Measurements from ENCODE around the gene FURIN.

The FURIN gene

GRCh38 chr15:90857883-90858443 lies 10.4 kb upstream of the FURIN start:
- no CpG with 5 or more reads among the region's 8 CpGs for whole genome bisulfite sequencing (ENCODE audit: extremely low coverage, insufficient coverage, low lambda C conversion rate)

GRCh38 chr15:90859234-90860131 lies 8.9 kb upstream of the FURIN start:
- H3K4me1 ChIP-seq (ENCODE audit: control insufficient read depth, low read depth, low read length), result peaks cover 3% of the 10 kb centered on the region
- peak; percentile 74 for DNase-seq
- no peaks in the 10 kb centered on the region for H3K79me1 ChIP-seq (ENCODE audit: low read length)
- no peak overlapping the region for H4K5ac ChIP-seq (ENCODE audit: low read length)
- peak overlapping the region; percentile 57 for H3K4ac ChIP-seq (ENCODE audit: low read depth, low read length)
- no peak overlapping the region for H4K8ac ChIP-seq (ENCODE audit: low read depth, low read length)
- H3K27me3 ChIP-seq (ENCODE audit: insufficient read depth, low read length, poor library complexity), result no peaks in the 10 kb centered on the region
- no peak overlapping the region for H2BK120ac ChIP-seq (ENCODE audit: low read depth, low read length)
- H2BK5ac ChIP-seq (ENCODE audit: low read length), result peak overlapping the region; percentile 33
- H2AK5ac ChIP-seq (ENCODE audit: low read length), result no peak overlapping the region
- peak overlapping the region; percentile 0 for H3K27ac ChIP-seq (ENCODE audit: low read depth, low read length)
- no peak overlapping the region for H3K9ac ChIP-seq (ENCODE audit: low read length)
- H3K79me2 ChIP-seq (ENCODE audit: control insufficient read depth, insufficient read depth, low read length), result no peaks in the 10 kb centered on the region
- peak overlapping the region; percentile 49 for H3K56ac ChIP-seq (ENCODE audit: low read length)
- H3K4me3 ChIP-seq (ENCODE audit: low read length), result no peak overlapping the region
- H3K36me3 ChIP-seq (ENCODE audit: control insufficient read depth, insufficient read depth, low read length), result no peaks in the 10 kb centered on the region
- WGBS (ENCODE audit: extremely low coverage, insufficient coverage, low lambda C conversion rate), result no CpG with 5 or more reads among the region's 10 CpGs
- no peak overlapping the region for H3K4me2 ChIP-seq (ENCODE audit: low read length)
- H3K18ac ChIP-seq (ENCODE audit: low read length), result no peak overlapping the region
- no peak overlapping the region for H3K23ac ChIP-seq (ENCODE audit: low read length)
- no peak overlapping the region for H2BK15ac ChIP-seq (replicated peaks; ENCODE audit: low read depth)

More at GRCh38 chr15:90857883-90858443, 10.4 kb upstream of the FURIN start:
- H4K8ac ChIP-seq (ENCODE audit: low read depth, low read length), result no peak overlapping the region
- no peak overlapping the region for H3K9ac ChIP-seq (ENCODE audit: low read length)
- no peak overlapping the region for H3K27ac ChIP-seq (ENCODE audit: low read depth, low read length)
- H2BK120ac ChIP-seq (ENCODE audit: low read depth, low read length), result no peak overlapping the region
- H3K4ac ChIP-seq (ENCODE audit: low read depth, low read length), result no peak overlapping the region
- no peak overlapping the region for H3K56ac ChIP-seq (ENCODE audit: low read length)
- no peaks in the 10 kb centered on the region for H3K27me3 ChIP-seq (ENCODE audit: insufficient read depth, low read length, poor library complexity)
- no peak overlapping the region for H3K4me2 ChIP-seq (ENCODE audit: low read length)
- H2AK5ac ChIP-seq (ENCODE audit: low read length), result peak overlapping the region; percentile 62
- DNase-seq, result no peak
- no peak overlapping the region for H3K4me3 ChIP-seq (ENCODE audit: low read length)
- no peak overlapping the region for H4K5ac ChIP-seq (ENCODE audit: low read length)
- H2BK5ac ChIP-seq (ENCODE audit: low read length), result no peak overlapping the region
- no peaks in the 10 kb centered on the region for H3K79me1 ChIP-seq (ENCODE audit: low read length)
- peaks cover 3% of the 10 kb centered on the region for H3K4me1 ChIP-seq (ENCODE audit: control insufficient read depth, low read depth, low read length)
- H2BK15ac ChIP-seq (replicated peaks; ENCODE audit: low read depth), result no peak overlapping the region
- H3K79me2 ChIP-seq (ENCODE audit: control insufficient read depth, insufficient read depth, low read length), result no peaks in the 10 kb centered on the region
- no peaks in the 10 kb centered on the region for H3K36me3 ChIP-seq (ENCODE audit: control insufficient read depth, insufficient read depth, low read length)
- H3K23ac ChIP-seq (ENCODE audit: low read length), result no peak overlapping the region
- H3K18ac ChIP-seq (ENCODE audit: low read length), result no peak overlapping the region

GRCh38 chr15:90860450-90860849 lies 7.9 kb upstream of the FURIN start:
- Histone ChIP-seq H4K5ac (ENCODE audit: low read length) (no peak overlapping the region), H3K4me1 (ENCODE audit: control insufficient read depth, low read depth, low read length) (peaks cover 3% of the 10 kb centered on the region), H3K4me3 (ENCODE audit: low read length) (no peak overlapping the region), H4K8ac (ENCODE audit: low read depth, low read length) (no peak overlapping the region), H3K27me3 (ENCODE audit: insufficient read depth, low read length, poor library complexity) (no peaks in the 10 kb centered on the region), H2BK120ac (ENCODE audit: low read depth, low read length) (no peak overlapping the region), H3K23ac (ENCODE audit: low read length) (no peak overlapping the region), H3K79me2 (ENCODE audit: control insufficient read depth, insufficient read depth, low read length) (no peaks in the 10 kb centered on the region), H3K4ac (ENCODE audit: low read depth, low read length) (no peak overlapping the region), H3K4me2 (ENCODE audit: low read length) (no peak overlapping the region), H3K27ac (ENCODE audit: low read depth, low read length) (no peak overlapping the region), H3K36me3 (ENCODE audit: control insufficient read depth, insufficient read depth, low read length) (no peaks in the 10 kb centered on the region), H3K18ac (ENCODE audit: low read length) (peak overlapping the region; percentile 46), H2BK5ac (ENCODE audit: low read length) (no peak overlapping the region), H3K79me1 (ENCODE audit: low read length) (no peaks in the 10 kb centered on the region), H3K56ac (ENCODE audit: low read length) (peak overlapping the region; percentile 30), H3K9ac (ENCODE audit: low read length) (no peak overlapping the region), H2BK15ac (replicated peaks; ENCODE audit: low read depth) (no peak overlapping the region), H2AK5ac (ENCODE audit: low read length) (peak overlapping the region; percentile 93)
- DNase-seq, result no peak
- WGBS (ENCODE audit: extremely low coverage, insufficient coverage, low lambda C conversion rate), result no CpG with 5 or more reads among the region's 7 CpGs

GRCh38 chr15:90860942-90861675 lies 7.3 kb upstream of the FURIN start:
- Histone ChIP-seq H3K27me3 (ENCODE audit: insufficient read depth, low read length, poor library complexity) (no peaks in the 10 kb centered on the region), H4K5ac (ENCODE audit: low read length) (no peak overlapping the region), H3K4ac (ENCODE audit: low read depth, low read length) (no peak overlapping the region), H3K4me1 (ENCODE audit: control insufficient read depth, low read depth, low read length) (peaks cover 3% of the 10 kb centered on the region), H3K18ac (ENCODE audit: low read length) (no peak overlapping the region), H3K36me3 (ENCODE audit: control insufficient read depth, insufficient read depth, low read length) (no peaks in the 10 kb centered on the region), H3K56ac (ENCODE audit: low read length) (peak overlapping the region; percentile 49), H3K79me2 (ENCODE audit: control insufficient read depth, insufficient read depth, low read length) (no peaks in the 10 kb centered on the region), H2AK5ac (ENCODE audit: low read length) (peak overlapping the region; percentile 93), H3K9ac (ENCODE audit: low read length) (no peak overlapping the region), H2BK120ac (ENCODE audit: low read depth, low read length) (no peak overlapping the region), H3K79me1 (ENCODE audit: low read length) (no peaks in the 10 kb centered on the region), H2BK15ac (replicated peaks; ENCODE audit: low read depth) (no peak overlapping the region), H3K4me3 (ENCODE audit: low read length) (no peak overlapping the region), H4K8ac (ENCODE audit: low read depth, low read length) (no peak overlapping the region), H3K4me2 (ENCODE audit: low read length) (no peak overlapping the region), H3K23ac (ENCODE audit: low read length) (no peak overlapping the region), H3K27ac (ENCODE audit: low read depth, low read length) (no peak overlapping the region), H2BK5ac (ENCODE audit: low read length) (peak overlapping the region; percentile 30)
- WGBS (ENCODE audit: extremely low coverage, insufficient coverage, low lambda C conversion rate), result no CpG with 5 or more reads among the region's 14 CpGs
- no peak for DNase-seq

- H3K56ac ChIP-seq (ENCODE audit: low read length), result no peak overlapping the region
- H4K5ac ChIP-seq (ENCODE audit: low read length), result no peak overlapping the region
- DNase-seq, result no peak
- no peaks in the 10 kb centered on the region for H3K27me3 ChIP-seq (ENCODE audit: insufficient read depth, low read length, poor library complexity)
- H3K18ac ChIP-seq (ENCODE audit: low read length), result no peak overlapping the region
- no peak overlapping the region for H3K4me2 ChIP-seq (ENCODE audit: low read length)
- H3K4ac ChIP-seq (ENCODE audit: low read depth, low read length), result no peak overlapping the region
- H2BK120ac ChIP-seq (ENCODE audit: low read depth, low read length), result no peak overlapping the region
- no peak overlapping the region for H2AK5ac ChIP-seq (ENCODE audit: low read length)
- no peak overlapping the region for H3K23ac ChIP-seq (ENCODE audit: low read length)
- H3K79me1 ChIP-seq (ENCODE audit: low read length), result no peaks in the 10 kb centered on the region
- no peak overlapping the region for H2BK5ac ChIP-seq (ENCODE audit: low read length)
- no peak overlapping the region for H3K27ac ChIP-seq (ENCODE audit: low read depth, low read length)
- H3K4me1 ChIP-seq (ENCODE audit: control insufficient read depth, low read depth, low read length), result peaks cover 3% of the 10 kb centered on the region
- H3K4me3 ChIP-seq (ENCODE audit: low read length), result no peak overlapping the region
- H3K36me3 ChIP-seq (ENCODE audit: control insufficient read depth, insufficient read depth, low read length), result no peaks in the 10 kb centered on the region
- H4K8ac ChIP-seq (ENCODE audit: low read depth, low read length), result no peak overlapping the region
- no peaks in the 10 kb centered on the region for H3K79me2 ChIP-seq (ENCODE audit: control insufficient read depth, insufficient read depth, low read length)
- no peak overlapping the region for H2BK15ac ChIP-seq (replicated peaks; ENCODE audit: low read depth)
- no CpG with 5 or more reads among the region's 6 CpGs for WGBS (ENCODE audit: extremely low coverage, insufficient coverage, low lambda C conversion rate)
- no peak overlapping the region for H3K9ac ChIP-seq (ENCODE audit: low read length)
Observed at GRCh38 chr15:90862487-90862886, 5.9 kb upstream of the FURIN start.

Data from mesendoderm (in vitro differentiated cells).